Colonic mucosa (tissue), 4 donors: ENCODE data around the gene CAMK1D. TPM values are rescaled to one million over a fixed set of nuclear protein-coding genes. Genes with fewer than 3 reads are reported as not detected.

Experiments
- DNase-seq: peaks from one replicate; pipeline ENCODE4 v3.0.0-alpha.2; 2020
- H3K27ac ChIP-seq: fragments of 200-600 bp; one replicate; pipeline ENCODE4 v1.8.0; 2021
- H3K27me3 ChIP-seq: fragments of 200-600 bp; one replicate; pipeline ENCODE4 v1.8.0; 2021
- H3K36me3 ChIP-seq: fragments of 200-600 bp; one replicate; pipeline ENCODE4 v1.8.0; 2021
- H3K4me1 ChIP-seq: fragments of 200-600 bp; one replicate; pipeline ENCODE4 v1.8.0; 2021; ENCODE audit warnings: mild to moderate bottlenecking
- H3K4me3 ChIP-seq: fragments of 200-600 bp; one replicate; pipeline ENCODE4 v1.8.0; 2021
- H3K9ac ChIP-seq, 2 donors: one replicate each; pipeline ENCODE4 v1.7.0; 2013; ENCODE audit warnings: control low read depth in 2 of 2, low read depth in 2 of 2, low read length in 2 of 2
- H3K9me3 ChIP-seq: fragments of 200-600 bp; one replicate; pipeline ENCODE4 v1.8.0; 2021
- intact Hi-C: fragments of 100-400 bp; cut with DNase I; formaldehyde crosslinking; loops from one replicate; pipeline ENCODE4 v1.14.1; 2022
- total RNA-seq, 2 donors: library from RNA; stranded (reverse); fragmentation: NEBNext Ultra II Directional in 1 of 2; extraction: Animal tissue kit (Norgen Biotek cat#: 25700) in 1 of 2; gene quantifications; one replicate each; pipeline ENCODE4 v1.2.1, GENCODE V29; 2021
- TF ChIP-seq, protein P1 (sequence below): fragments of 200-600 bp; IDR thresholded peaks from one replicate; pipeline ENCODE4 v1.8.0; 2022; ENCODE audit warnings: antibody characterized with exemption, mild to moderate bottlenecking
- donor health status: healthy.
- donor health status: DM: no; HTN: no; CAD: no.
- donor health status: DM: no; HTN: no; CAD: no.

The CAMK1D gene
- total RNA-seq, 2 donors from 2014 or later = 21.3 to 29.7 TPM

DNA sequence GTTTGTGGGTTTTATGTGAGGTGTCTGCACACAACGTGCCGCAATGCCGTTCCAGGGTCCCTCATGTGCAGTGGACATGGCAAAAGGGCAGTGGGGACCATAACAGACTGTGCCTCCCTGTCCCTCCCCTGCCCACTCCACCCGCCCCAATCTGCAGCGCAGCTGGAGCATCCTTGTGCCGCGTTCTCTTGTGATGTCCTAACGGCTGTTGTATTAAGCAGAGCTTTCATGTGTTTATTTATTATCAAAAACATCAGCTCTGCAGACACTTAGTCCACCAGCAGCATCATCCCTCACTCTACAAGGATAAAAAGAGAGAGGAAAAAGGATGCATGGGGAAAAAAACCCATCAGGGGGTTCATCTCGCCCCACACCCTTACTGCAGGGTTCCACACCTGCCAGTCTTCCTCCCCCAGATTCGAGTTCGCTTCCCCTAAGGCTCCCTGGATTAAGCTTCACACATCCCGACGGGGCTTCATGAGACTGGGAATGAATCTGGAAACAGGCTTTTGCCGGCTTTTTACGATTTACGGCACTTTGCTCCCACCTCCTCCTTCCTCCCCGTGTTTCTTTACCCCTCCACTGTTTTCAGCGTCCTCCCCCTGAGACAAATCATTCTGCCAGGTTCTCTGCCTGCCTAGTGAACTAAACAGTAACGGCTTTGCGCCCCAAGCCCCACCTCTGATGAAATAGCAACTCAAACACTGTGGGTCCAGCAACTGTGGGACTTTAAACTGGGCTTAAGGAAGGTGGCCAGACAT is 301.4 kb downstream of the CAMK1D start:
- intact Hi-C loops = no loop called here
- Histone ChIP-seq H3K27ac (no peak overlapping the region), H3K36me3 (no peaks in the 10 kb centered on the region), H3K9ac (no peak overlapping the region), H3K4me1 (no peaks in the 10 kb centered on the region), H3K27me3 (no peaks in the 10 kb centered on the region), H3K9me3 (no peaks in the 10 kb centered on the region), H3K4me3 (no peak overlapping the region)
- DNase-seq = no peak
- TF ChIP-seq, protein P1, sequence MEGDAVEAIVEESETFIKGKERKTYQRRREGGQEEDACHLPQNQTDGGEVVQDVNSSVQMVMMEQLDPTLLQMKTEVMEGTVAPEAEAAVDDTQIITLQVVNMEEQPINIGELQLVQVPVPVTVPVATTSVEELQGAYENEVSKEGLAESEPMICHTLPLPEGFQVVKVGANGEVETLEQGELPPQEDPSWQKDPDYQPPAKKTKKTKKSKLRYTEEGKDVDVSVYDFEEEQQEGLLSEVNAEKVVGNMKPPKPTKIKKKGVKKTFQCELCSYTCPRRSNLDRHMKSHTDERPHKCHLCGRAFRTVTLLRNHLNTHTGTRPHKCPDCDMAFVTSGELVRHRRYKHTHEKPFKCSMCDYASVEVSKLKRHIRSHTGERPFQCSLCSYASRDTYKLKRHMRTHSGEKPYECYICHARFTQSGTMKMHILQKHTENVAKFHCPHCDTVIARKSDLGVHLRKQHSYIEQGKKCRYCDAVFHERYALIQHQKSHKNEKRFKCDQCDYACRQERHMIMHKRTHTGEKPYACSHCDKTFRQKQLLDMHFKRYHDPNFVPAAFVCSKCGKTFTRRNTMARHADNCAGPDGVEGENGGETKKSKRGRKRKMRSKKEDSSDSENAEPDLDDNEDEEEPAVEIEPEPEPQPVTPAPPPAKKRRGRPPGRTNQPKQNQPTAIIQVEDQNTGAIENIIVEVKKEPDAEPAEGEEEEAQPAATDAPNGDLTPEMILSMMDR = no peak

DNA sequence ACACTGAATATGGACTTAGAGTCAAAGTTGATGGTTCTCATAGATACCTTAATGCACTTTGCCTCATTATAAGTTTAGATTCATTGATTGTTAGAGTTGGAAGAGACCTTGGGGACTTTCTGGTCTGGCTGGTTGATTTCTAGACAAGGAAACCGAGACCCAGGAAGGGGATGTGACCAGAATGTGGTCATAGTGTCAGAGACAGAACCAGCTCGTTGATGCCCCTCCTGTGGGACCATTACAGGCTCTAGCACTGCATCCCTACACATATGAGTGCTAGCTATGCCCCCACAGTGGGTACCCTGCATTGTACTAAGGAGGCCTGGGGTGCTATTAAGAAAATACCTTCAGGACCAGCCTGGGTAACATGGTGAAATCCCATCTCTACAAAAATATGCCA is 306.6 kb downstream of the CAMK1D start:
- Histone ChIP-seq H3K4me3 (no peak overlapping the region), H3K9me3 (no peaks in the 10 kb centered on the region), H3K9ac (no peak overlapping the region), H3K27me3 (no peaks in the 10 kb centered on the region), H3K36me3 (no peaks in the 10 kb centered on the region), H3K27ac (no peak overlapping the region), H3K4me1 (no peaks in the 10 kb centered on the region)
- TF ChIP-seq, protein P1 = no peak
- no peak for DNase-seq
- intact Hi-C loops = loop anchor here (2.0 to 5.0 kb wide), 2 partner anchors 56 to 391 kb away; no protein-coding TSS in a partner anchor

DNA sequence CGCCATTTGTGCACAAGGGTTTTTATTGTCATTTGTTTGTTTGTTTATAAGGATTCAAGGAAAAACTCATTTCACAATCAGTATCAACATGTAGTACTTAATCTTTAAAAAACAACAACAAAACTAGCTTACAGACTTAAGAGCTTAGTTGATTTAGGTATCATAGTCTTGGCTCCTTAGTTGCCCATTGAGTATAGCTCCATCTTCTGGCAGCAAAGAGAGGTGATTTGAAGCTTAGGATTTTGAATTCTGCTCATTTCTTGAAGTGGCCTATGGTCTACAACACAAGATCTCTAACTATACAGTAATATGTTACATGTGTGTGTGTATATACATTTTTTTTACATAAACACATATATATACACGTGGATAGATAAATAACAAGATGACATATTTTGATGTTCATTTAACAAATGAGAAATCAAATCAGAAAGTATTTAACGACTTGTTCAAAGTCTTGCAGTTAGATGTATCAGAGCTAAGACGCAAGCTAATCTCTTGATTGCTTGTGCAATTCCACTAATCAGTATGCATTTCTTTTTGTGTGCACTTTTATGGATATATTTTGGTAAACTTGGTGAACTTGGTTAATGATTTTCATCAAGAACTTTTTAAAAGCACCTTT is 307.3 kb downstream of the CAMK1D start:
- Histone ChIP-seq H3K9me3 (no peaks in the 10 kb centered on the region), H3K4me1 (no peaks in the 10 kb centered on the region), H3K9ac (no peak overlapping the region), H3K4me3 (no peak overlapping the region), H3K36me3 (no peaks in the 10 kb centered on the region), H3K27ac (no peak overlapping the region), H3K27me3 (no peaks in the 10 kb centered on the region)
- intact Hi-C loops = loop anchor here (5.0 kb wide), 1 partner anchor 56 kb away; no protein-coding TSS in a partner anchor
- TF ChIP-seq, protein P1 = peak; percentile 60
- DNase-seq = no peak

DNA sequence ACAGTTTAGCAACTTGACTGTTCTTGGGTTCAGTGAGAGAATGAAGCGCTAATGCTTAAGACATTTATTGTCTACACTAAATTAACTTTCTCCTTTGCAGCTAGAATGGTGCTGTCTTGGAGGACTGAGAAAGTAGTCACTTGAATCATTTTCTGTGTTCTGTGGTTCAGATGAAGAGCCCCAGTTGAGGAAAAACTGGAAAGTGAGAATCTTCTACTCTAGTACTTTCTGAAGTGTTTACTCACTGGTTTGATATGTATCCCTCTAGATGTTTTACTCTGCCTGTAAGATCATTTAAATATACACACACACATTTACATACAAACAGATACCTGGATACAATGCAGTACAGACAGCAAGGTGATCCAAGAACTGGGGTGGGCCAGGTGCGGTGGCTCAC is 308.1 kb downstream of the CAMK1D start:
- Histone ChIP-seq H3K27ac (no peak overlapping the region), H3K9ac (no peak overlapping the region), H3K27me3 (no peaks in the 10 kb centered on the region), H3K9me3 (no peaks in the 10 kb centered on the region), H3K4me1 (no peaks in the 10 kb centered on the region), H3K36me3 (no peaks in the 10 kb centered on the region), H3K4me3 (no peak overlapping the region)
- TF ChIP-seq, protein P1 = no peak
- no peak for DNase-seq
- intact Hi-C loops = loop anchor here (5.0 kb wide), 1 partner anchor 55 kb away; no protein-coding TSS in a partner anchor

DNA sequence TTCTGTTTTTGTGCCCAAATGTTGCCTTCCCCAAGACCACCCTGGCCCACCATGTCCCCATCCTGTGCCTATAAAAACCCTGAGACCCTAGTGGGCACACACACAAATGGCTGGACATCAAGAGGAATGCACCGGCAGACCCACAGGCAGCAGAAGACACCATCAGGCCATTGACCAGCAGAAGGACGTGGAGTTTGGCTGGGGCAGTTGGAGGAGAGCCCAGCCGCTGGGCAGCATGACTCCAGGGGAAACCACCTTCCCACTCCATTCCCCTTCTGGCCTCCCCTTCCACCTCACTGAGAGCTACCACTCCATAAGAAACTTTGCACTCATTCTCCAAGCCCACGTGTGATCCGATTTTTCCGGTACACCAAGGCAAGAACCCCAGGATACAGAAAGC is 309.2 kb downstream of the CAMK1D start:
- Histone ChIP-seq H3K9me3 (no peaks in the 10 kb centered on the region), H3K36me3 (no peaks in the 10 kb centered on the region), H3K27me3 (no peaks in the 10 kb centered on the region), H3K9ac (no peak overlapping the region), H3K4me3 (no peak overlapping the region), H3K4me1 (no peaks in the 10 kb centered on the region), H3K27ac (no peak overlapping the region)
- no peak for DNase-seq
- intact Hi-C loops = loop anchor here (5.0 kb wide), 1 partner anchor 54 kb away; no protein-coding TSS in a partner anchor
- TF ChIP-seq, protein P1 = no peak
